ENCODE data around the gene PGAP3.

PGAP3 gene

GRCh38 chr17:39672522-39673334 is 15.1 kb downstream of the PGAP3 start:
- no peak for DNase-seq (ENCODE audit: low read depth, low spot score)

- DNase-seq (ENCODE audit: low read depth, low spot score) = no peak
Measured at GRCh38 chr17:39671651-39672521, 16.0 kb downstream of the PGAP3 start.

- no peak for DNase-seq (ENCODE audit: low read depth, low spot score)
Measured at GRCh38 chr17:39670746-39671145, 17.1 kb downstream of the PGAP3 start.

- no peak for DNase-seq (ENCODE audit: low read depth, low spot score)
Measured at GRCh38 chr17:39669897-39670735, 17.7 kb downstream of the PGAP3 start.

GRCh38 chr17:39667945-39668924 is 19.6 kb downstream of the PGAP3 start, which contains the start of gene PNMT:
Gene PNMT, plus strand, starts transcription at chr17:39668453. Its CDS starts 23 bp downstream, at chr17:39668476.
- no peak for DNase-seq (ENCODE audit: low read depth, low spot score)

GRCh38 chr17:39667262-39667944 is 20.5 kb downstream of the PGAP3 start:
- DNase-seq (ENCODE audit: low read depth, low spot score) = no peak

GRCh38 chr17:39666601-39667261 is 21.1 kb downstream of the PGAP3 start:
- no peak for DNase-seq (ENCODE audit: low read depth, low spot score)

GRCh38 chr17:39666231-39666600 is 21.6 kb downstream of the PGAP3 start:
- DNase-seq (ENCODE audit: low read depth, low spot score) = no peak

- no peak for DNase-seq (ENCODE audit: low read depth, low spot score)
Measured at GRCh38 chr17:39665642-39666224, 22.1 kb downstream of the PGAP3 start.

- no peak for DNase-seq (ENCODE audit: low read depth, low spot score)
Measured at GRCh38 chr17:39664581-39665561, 23.0 kb downstream of the PGAP3 start, which contains the start of gene TCAP. Gene TCAP, plus strand, starts transcription at chr17:39665349. Its CDS starts 11 bp downstream, at chr17:39665360.

- no peak for DNase-seq (ENCODE audit: low read depth, low spot score)
Measured at GRCh38 chr17:39663688-39664580, 23.9 kb downstream of the PGAP3 start.

- DNase-seq (ENCODE audit: low read depth, low spot score) = no peak
Measured at GRCh38 chr17:39663340-39663687, 24.5 kb downstream of the PGAP3 start.

- DNase-seq (ENCODE audit: low read depth, low spot score) = no peak
Measured at GRCh38 chr17:39662551-39663339, 25.1 kb downstream of the PGAP3 start.

- DNase-seq (ENCODE audit: low read depth, low spot score) = no peak
Measured at GRCh38 chr17:39661744-39662541, 25.9 kb downstream of the PGAP3 start.

Data from smooth muscle cell of the brain vasculature (primary cell).